Hematopoietic multipotent progenitor cell treated with erythropoietin and hydrocortisone succinate and interleukin-3 and kit ligand, for 6 days (in vitro differentiated cells): ENCODE data around the gene CFAP141.
"Not testable (repeated sequence)": the region's sequence is repeated elsewhere in the genome, so short reads cannot be mapped to it uniquely, and the experiment has no call there.

Experiments
- DNase-seq: peaks from one replicate; pipeline ENCODE4 v3.0.0-alpha.2; 2015

CFAP141 gene

DNA sequence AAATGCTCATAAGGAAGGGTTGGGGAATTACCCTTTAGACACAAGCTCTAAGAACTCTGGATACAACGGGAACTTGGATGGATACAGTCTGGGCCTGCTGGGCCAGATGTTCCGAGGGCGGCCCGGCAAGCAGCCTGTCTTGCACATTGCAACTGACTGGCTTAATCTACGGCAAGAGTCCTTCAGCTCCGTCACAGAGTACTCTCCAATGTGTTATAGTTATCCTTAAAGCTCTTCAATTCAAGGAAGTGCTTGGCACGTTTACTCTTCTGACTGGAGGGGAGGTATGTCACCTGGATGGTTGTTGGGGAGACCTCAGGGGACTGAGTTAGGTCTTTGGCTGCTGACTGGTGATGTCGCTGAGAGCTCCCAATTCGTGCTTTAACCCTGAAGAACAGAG lies 1.1 kb upstream of the CFAP141 start:
- DNase-seq: no peak

DNA sequence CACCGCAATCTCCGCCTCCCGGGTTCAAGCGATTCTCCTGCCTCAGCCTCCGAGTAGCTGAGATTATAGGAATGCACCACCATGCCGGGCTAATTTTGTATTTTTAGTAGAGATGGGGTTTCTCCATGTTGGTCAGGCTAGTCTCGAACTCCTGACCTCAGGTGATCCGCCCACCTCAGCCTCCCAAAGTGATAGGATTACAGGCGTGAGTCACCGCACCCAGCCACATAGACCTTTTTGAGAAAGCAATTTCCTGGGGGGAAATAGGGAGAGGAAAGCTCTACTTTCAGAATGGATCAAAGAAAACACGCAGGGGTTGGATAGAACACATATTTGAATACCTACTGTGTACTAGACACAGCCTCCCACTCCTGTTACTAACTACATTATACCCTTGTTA lies 355 bp downstream of the CFAP141 start:
- not testable (repeated sequence) for DNase-seq

- no peak for DNase-seq
Measured at GRCh38 chr1:154199563-154199879, 6.6 kb downstream of the CFAP141 start.

DNA sequence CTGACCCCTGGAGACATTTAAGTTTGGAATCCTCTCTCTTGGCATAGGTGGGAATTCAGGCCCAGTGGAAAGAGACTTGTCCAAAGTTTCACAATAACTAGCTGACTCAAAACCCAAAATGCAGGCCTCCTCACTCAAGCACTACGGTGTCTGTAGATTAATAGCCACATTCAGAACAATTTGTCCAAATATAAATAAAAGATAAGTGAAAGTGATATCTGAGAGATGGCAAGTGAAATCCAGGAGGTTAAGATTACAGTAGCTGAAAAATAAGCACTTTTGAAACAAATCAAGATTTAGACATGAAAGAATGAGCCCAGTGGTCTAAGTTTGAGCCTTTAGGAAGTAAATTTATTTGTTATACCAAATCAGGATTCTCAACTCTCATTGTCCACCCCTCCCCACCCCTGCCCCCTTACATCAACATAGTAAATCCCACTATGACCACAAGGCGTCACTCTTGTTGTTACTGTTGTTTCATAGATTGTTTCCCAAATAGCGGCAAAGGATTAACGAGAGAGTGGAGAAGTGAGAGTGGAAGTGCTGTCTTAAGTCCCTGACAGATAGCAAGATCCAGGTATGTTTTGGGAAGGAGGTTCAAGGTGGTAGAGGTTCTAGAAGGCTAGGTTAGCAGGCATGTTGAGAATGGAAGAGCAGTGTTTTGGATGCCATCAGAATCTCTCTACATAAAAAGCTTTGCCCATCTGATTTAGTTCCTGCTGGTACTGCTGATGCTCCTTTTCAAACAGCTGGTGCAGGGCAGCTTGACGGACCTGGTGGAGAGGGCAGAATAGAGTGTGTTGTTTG lies 7.2 kb downstream of the CFAP141 start:
- peak; percentile 86 for DNase-seq

DNA sequence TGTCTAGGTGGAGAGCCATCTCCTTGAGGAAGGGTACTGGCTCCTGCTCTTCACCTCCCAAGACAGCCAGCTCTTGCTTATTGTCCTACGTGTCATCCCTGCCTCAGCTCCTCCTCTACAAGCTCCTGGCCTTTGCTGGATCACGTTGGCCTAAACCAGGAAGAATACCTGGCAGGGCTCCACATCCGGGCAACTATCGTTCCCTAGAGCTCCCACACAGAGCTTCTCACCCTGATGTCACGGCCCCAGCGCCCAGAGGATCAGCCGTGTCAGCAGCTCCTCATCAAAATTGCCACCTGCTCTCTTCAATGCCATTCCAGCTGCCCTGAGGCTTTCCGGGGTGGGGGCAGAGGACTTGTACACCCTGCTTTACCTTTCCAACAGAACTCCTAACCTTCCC lies 12.3 kb downstream of the CFAP141 start:
- DNase-seq: no peak

- DNase-seq: no peak
Measured at GRCh38 chr1:154192476-154192875, 13.7 kb downstream of the CFAP141 start.

DNA sequence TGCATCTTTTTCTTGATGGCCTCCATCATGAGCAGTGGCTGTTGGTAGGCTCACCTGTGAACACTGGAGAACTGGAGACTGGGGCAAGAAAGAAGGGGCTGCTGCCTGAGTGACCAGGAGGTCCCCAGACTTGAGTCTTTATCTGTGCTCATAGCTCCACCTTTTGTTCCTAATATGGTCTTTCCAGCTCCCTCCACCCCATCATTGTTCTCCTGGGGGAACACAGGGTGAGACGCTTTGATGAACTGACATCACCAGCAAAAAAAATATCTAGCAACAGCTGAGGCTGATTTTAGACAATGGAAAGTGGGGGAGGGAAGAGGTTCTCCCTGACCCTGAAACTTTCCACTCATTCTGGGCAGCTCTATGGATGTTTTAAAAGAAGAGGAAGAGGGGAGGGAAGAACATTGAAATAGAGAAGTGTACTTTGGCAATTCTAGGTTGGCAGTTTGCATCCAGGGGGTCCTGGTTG lies 14.1 kb downstream of the CFAP141 start, which contains the start of gene TPM3:
Gene TPM3, minus strand, starts transcription at position 111 of the 472 bp plus-strand sequence. Its CDS starts 82 bp downstream, at position 29.
- peak; percentile 34 for DNase-seq

DNA sequence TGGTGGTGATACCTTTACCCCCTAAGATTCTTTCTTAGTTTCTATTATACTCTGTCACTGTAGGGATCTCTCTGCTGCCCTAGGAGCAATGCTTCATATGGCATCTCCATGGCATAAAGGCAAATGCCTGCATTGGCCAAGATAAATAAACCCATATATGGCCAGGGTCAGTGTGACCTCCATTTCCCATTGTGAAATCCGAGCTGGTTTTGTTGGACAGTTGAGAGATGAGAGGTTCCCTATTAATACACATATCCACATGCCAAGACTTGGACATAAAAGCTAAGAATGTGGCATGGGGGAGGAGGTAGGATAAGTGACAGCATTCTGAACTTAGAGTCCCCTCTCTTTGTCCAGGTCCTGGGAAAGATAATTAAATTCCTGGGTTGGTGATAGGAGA lies 15.6 kb downstream of the CFAP141 start:
- no peak for DNase-seq

DNA sequence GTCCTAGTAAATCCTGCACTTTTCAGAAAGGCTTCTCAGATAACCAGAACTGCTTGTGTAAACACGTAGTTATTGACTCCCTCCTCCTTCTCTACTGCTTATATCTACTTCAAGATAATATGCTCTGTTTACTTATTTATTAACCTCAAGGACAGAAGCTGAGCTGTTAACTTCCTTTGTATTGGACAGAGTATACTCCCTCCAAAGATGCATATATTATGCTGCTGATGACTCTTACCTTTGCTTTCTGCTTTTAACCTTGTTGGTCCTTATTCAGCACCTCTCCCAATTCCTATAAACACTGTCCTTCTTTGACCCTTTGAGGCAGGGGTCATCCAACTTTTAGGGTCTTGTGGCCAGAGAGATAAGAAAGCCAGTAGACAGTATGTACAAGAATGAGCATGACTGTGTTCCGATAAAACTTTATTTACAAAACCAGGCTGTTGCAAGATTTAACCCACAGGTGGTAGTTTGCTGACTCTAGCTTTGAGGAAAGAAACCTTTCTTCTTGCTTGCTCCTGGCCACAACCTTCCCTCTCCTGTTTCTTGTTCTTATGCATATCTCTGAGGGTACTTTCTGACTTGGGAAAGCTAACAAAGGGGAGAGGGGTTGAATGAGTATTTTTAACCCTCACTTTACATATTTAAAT lies 19.2 kb downstream of the CFAP141 start:
- peak; percentile 27 for DNase-seq

DNA sequence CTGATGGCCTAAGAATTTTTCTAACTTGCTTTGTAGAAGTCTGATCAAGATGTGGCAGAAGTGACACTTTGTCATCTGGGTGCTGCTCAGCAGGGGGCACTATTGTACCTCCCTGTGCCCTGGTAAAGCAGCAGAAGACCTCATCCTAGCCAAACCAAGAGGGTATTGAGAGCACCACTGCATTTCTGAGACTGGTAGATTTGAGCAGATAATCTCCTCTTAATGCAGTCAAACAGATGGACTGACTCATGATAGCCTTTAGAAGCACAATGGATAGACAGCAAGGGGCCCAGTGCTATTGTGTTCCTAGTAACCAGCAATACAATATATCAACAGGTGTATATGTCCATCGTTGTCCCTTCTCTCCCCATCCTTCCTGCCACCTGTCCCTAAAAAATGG lies 20.0 kb downstream of the CFAP141 start:
- peak; percentile 84 for DNase-seq

DNA sequence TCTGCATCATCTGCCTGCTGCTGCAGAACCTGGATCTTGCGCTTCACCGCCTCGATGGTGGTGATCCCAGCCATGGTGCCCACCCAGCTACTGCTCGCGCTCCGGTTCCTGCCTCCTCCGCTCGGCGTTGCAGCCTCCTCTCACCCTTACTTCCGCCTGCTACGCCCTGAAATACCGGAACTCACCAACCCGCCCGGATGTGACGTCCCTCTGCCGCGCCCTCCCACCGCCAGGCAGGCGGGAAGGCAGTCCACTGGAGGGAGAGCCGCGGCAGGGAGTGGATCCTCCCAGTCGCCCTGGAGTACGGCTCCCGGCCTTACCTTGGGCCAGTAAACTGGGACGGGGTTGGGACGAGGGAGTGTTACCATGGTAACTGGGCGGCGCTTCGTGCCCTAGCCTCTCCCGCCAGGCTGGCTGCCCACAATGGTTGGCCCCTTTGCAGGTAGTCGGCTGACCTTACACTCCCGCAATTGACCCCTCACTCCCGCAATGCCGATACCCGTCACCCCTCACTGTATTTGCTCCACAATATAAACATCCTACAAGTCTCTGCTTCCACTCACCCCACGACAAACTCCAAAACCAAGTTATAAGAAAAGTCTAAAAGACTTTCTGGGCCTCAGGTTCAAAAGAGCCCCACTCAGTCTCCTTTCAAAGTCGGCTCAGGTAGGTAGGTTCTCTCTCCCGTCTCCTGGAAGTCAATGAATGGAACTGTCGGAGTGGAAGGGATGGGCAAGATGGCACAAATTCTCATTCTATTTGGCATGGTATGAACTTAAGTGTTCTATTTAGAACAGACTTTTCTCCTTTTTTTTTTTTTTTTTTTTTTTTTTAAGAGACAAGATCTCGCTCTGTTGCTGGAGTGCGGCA lies 22.9 kb downstream of the CFAP141 start:
- peak; percentile 98 for DNase-seq

- peak; percentile 92 for DNase-seq
Measured at GRCh38 chr1:154182344-154183045, 23.6 kb downstream of the CFAP141 start.

DNA sequence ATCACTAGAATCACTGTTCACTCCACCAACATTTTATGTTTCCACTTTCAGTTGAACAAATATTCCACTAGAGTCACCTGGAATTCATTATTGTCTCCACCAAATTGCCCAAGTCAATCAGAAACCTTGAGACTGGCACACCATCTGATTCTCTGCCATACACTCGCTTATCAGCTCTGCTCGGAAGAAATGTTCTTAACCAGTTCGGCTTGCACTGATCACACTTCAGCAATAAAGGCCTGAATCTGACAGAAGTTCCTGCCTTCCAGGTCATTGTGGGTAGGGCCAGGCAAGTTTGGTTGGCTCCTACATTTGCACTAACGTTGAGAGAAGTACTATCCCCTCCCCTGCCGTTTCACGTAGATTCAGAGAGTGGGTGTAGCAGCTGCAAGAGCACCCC lies 24.2 kb downstream of the CFAP141 start:
- no peak for DNase-seq

DNA sequence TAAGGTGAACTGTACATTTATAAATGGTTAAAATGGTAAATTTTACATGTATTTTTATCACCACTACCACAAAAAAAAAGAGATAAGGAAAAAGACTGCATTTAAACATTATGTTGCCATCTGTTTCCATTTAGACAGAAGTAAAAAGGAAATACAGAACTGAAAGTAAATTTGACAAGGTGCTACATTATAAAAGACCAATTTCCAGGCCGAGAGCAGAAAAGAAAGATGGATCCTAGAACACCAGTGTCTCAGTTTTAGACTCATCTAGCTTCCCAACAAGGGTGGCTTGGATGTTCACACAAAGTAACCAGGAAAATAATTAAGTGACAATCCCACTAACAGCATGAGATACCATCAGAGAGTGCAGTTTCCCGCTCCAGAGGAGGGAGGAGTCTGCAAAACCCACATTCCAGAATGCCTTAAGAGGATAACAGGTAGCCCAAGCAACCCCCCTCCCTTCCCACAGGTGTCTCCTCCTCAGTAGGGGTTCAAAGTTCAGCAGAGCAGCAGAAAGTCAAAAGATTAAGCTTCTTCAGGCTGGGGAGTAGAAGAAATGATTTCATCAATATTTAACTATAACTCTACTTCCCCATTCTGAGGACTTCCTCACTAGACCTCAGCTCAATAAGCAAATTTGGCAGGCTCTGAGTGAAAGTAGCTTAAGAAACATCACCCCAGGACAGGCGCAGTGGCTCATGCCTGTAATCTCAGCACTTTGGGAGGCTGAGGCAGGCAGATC lies 26.0 kb downstream of the CFAP141 start:
- peak; percentile 65 for DNase-seq

GRCh38 chr1:154178911-154179811 lies 27.0 kb downstream of the CFAP141 start:
- DNase-seq: peak; percentile 57

DNA sequence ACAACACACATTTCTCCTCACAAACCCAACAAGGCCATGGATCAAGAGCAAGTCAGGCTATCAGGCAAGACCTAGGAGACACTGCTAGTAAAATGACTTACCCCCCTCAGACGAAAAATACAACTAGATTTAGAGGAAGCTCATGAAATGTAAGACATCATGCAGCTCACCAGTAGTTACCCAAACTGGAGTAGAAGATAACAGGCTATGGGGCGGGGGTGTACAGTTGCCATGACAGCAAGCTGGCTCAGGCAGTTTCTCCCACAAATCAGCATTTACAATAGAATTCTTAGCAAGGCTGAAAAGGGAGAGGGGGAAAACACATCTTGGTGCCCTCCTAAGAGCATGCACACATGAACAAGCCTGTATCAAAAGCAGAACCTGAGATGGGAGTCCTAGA lies 28.1 kb downstream of the CFAP141 start:
- DNase-seq: peak; percentile 84

- peak; percentile 61 for DNase-seq
Measured at GRCh38 chr1:154176337-154176736, 29.8 kb downstream of the CFAP141 start.

DNA sequence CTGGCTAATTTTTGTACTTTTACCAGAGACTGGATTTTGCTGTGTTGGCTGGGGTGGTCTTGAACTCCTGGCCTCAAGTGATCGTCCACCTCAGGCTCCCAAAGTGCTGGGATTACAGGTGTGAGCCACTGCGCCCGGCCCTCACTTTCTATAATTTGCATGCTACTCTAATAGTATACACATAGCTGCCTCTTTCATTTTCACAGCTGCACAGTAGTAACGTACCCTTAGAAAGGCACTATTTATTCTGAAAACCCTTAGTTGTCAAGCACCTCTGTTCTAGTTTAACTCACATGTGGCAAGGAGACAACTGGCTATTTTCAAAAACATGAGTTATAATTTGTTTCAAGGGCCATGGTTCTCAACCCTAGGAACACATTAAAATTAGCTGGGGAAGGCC lies 31.5 kb downstream of the CFAP141 start:
- no peak for DNase-seq

GRCh38 chr1:154171880-154172279 lies 34.3 kb downstream of the CFAP141 start:
- DNase-seq: no peak

- no peak for DNase-seq
Measured at GRCh38 chr1:154171223-154171583, 34.9 kb downstream of the CFAP141 start.
